WTC11 (cell line): Measurements from ENCODE around the gene GCA. TPM values are rescaled to one million over a fixed set of nuclear protein-coding genes. Genes with fewer than 3 reads are reported as not detected.

Experiments
- ATAC-seq: fragments of 200-7000 bp; cut with Tn5 transposase; 2 replicates; pipeline ENCODE4 v1.10.0; 2021; ENCODE audit warnings: mild to moderate bottlenecking, moderate library complexity
- CTCF ChIA-PET: fragments of 300-600 bp; sonication (Branson Sonifier 250); formaldehyde crosslinking; loops from one replicate; lab custom pipeline; 2021; ENCODE audit warnings: antibody characterized with exemption; lab: Charles Lee
- POLR2A ChIA-PET: fragments of 350-600 bp; sonication (Branson Sonifier 250); formaldehyde crosslinking; loops from one replicate; lab custom pipeline; 2021; ENCODE audit warnings: antibody characterized with exemption; lab: Charles Lee
- DNase-seq: peaks from one replicate; pipeline ENCODE4 v3.0.0; 2021; ENCODE audit warnings: low spot score
- H3K27ac Mint-ChIP-seq: 2 replicates; pipeline ENCODE4 v1.8.0; 2021; ENCODE audit warnings: mixed read lengths
- H3K27me3 Mint-ChIP-seq: 2 replicates; pipeline ENCODE4 v1.8.0; 2021; ENCODE audit warnings: low read depth, mild to moderate bottlenecking, moderate library complexity, mixed read lengths
- H3K36me3 Mint-ChIP-seq: 2 replicates; pipeline ENCODE4 v1.8.0; 2021; ENCODE audit warnings: mixed read lengths
- H3K4me1 Mint-ChIP-seq: 2 replicates; pipeline ENCODE4 v1.8.0; 2022; ENCODE audit warnings: mixed read lengths
- H3K4me3 Mint-ChIP-seq: 2 replicates; pipeline ENCODE4 v1.8.0; 2021; ENCODE audit warnings: mild to moderate bottlenecking, moderate library complexity, mixed read lengths
- H3K9me3 Mint-ChIP-seq: 2 replicates; pipeline ENCODE4 v1.8.0; 2021; ENCODE audit warnings: mixed read lengths
- ATF2 ChIP-seq: sonication (generic); formaldehyde crosslinking; IDR thresholded peaks from 2 replicates; pipeline ENCODE4 v1.8.1; 2022; ENCODE audit warnings: low read depth, missing genetic modification reagents, borderline replicate concordance
- CREB1 ChIP-seq: sonication (generic); formaldehyde crosslinking; IDR thresholded peaks from 2 replicates; pipeline ENCODE4 v1.8.0; 2023; ENCODE audit warnings: mild to moderate bottlenecking, missing genetic modification reagents
- ESRRA ChIP-seq: sonication (generic); formaldehyde crosslinking; IDR thresholded peaks from 2 replicates; pipeline ENCODE4 v1.8.1; 2022; ENCODE audit warnings: mild to moderate bottlenecking, missing genetic modification reagents, borderline replicate concordance
- JUN ChIP-seq: sonication (generic); formaldehyde crosslinking; IDR thresholded peaks from 2 replicates; pipeline ENCODE4 v1.8.0; 2023; ENCODE audit warnings: mild to moderate bottlenecking, missing genetic modification reagents
- KAT7 ChIP-seq: sonication (generic); formaldehyde crosslinking; IDR thresholded peaks from 2 replicates; pipeline ENCODE4 v1.8.1; 2023; ENCODE audit warnings: missing genetic modification reagents, mild to moderate bottlenecking, borderline replicate concordance
- SMAD3 ChIP-seq: sonication (generic); formaldehyde crosslinking; IDR thresholded peaks from 2 replicates; pipeline ENCODE4 v1.8.0; 2022; ENCODE audit warnings: missing genetic modification reagents, mild to moderate bottlenecking, borderline replicate concordance
- SMAD4 ChIP-seq: sonication (generic); formaldehyde crosslinking; IDR thresholded peaks from 2 replicates; pipeline ENCODE4 v1.8.0; 2022; ENCODE audit warnings: mild to moderate bottlenecking, missing genetic modification reagents
- USF2 ChIP-seq: sonication (generic); formaldehyde crosslinking; IDR thresholded peaks from 2 replicates; pipeline ENCODE4 v1.8.1; 2023; ENCODE audit warnings: mild to moderate bottlenecking, missing genetic modification reagents, moderate library complexity
- total RNA-seq: library from RNA; stranded (reverse); gene quantifications from 3 replicates; pipeline ENCODE4 v1.2.3, GENCODE V29; 2021
- TF ChIP-seq, protein P1 (sequence below): sonication (generic); formaldehyde crosslinking; IDR thresholded peaks from 2 replicates; pipeline ENCODE4 v1.8.1; 2022; ENCODE audit warnings: mild to moderate bottlenecking, moderate library complexity, missing genetic modification reagents
- TF ChIP-seq, protein P2 (sequence below): fragments of 250-450 bp; sonication (Bioruptor Pico); IDR thresholded peaks from 2 replicates; pipeline ENCODE4 v1.9.0; 2021; ENCODE audit warnings: mild to moderate bottlenecking
- TF ChIP-seq, protein P3 (sequence below): sonication (generic); formaldehyde crosslinking; IDR thresholded peaks from 2 replicates; pipeline ENCODE4 v1.8.1; 2022; ENCODE audit warnings: missing genetic modification reagents, borderline replicate concordance
- TF ChIP-seq, protein P4 (sequence below): fragments of 250-450 bp; sonication (Bioruptor Pico); IDR thresholded peaks from 2 replicates; pipeline ENCODE4 v1.9.0; 2021; ENCODE audit warnings: moderate library complexity, mild to moderate bottlenecking, inconsistent platforms, borderline replicate concordance

Gene GCA
- total RNA-seq, 1 experiment from 2014 or later: 42.1 TPM

- TF ChIP-seq, protein P1, sequence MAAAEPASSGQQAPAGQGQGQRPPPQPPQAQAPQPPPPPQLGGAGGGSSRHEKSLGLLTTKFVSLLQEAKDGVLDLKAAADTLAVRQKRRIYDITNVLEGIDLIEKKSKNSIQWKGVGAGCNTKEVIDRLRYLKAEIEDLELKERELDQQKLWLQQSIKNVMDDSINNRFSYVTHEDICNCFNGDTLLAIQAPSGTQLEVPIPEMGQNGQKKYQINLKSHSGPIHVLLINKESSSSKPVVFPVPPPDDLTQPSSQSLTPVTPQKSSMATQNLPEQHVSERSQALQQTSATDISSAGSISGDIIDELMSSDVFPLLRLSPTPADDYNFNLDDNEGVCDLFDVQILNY (CRISPR knock-in tag): no peak
These were observed 28.0 kb upstream of the GCA start (continued) for GRCh38 chr2:162315938-162316337.

DNA sequence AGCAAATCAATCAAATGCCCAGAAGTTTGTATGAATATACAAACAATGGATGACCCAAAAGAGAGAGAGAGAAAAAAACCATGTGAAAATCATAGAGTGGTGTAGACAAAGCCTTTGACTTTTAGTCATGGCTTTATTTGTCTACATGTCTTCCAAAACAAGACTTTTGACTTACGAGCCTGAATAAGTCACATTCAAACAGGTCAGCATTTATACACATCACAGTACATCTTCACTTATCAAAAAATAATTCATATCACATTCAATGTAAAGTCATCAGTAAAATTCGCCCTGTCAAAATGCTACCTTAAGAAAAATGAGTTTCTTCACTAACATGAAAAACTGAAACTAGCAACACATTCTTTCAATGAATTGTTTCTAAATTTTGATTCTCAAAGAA is 27.3 kb upstream of the GCA start:
- ATAC-seq (no peak), DNase-seq (no peak)
- H3K9me3 Mint-ChIP-seq: peaks cover 6% of the 10 kb centered on the region; the same call in 1 of the 2 replicates
- CTCF ChIA-PET: no interaction called here
- H3K36me3 Mint-ChIP-seq: no peaks in the 10 kb centered on the region
- H3K4me1 Mint-ChIP-seq: peaks cover 23% of the 10 kb centered on the region
- H3K27me3 Mint-ChIP-seq: peaks cover 21% of the 10 kb centered on the region
- POLR2A ChIA-PET: no interaction called here
- no peak overlapping the region for H3K27ac Mint-ChIP-seq
- TF ChIP-seq, protein P2, sequence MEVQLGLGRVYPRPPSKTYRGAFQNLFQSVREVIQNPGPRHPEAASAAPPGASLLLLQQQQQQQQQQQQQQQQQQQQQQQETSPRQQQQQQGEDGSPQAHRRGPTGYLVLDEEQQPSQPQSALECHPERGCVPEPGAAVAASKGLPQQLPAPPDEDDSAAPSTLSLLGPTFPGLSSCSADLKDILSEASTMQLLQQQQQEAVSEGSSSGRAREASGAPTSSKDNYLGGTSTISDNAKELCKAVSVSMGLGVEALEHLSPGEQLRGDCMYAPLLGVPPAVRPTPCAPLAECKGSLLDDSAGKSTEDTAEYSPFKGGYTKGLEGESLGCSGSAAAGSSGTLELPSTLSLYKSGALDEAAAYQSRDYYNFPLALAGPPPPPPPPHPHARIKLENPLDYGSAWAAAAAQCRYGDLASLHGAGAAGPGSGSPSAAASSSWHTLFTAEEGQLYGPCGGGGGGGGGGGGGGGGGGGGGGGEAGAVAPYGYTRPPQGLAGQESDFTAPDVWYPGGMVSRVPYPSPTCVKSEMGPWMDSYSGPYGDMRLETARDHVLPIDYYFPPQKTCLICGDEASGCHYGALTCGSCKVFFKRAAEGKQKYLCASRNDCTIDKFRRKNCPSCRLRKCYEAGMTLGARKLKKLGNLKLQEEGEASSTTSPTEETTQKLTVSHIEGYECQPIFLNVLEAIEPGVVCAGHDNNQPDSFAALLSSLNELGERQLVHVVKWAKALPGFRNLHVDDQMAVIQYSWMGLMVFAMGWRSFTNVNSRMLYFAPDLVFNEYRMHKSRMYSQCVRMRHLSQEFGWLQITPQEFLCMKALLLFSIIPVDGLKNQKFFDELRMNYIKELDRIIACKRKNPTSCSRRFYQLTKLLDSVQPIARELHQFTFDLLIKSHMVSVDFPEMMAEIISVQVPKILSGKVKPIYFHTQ (CRISPR knock-in tag): no peak
- TF ChIP-seq USF2 (CRISPR knock-in tag): no peak
- no peak overlapping the region for H3K4me3 Mint-ChIP-seq

DNA sequence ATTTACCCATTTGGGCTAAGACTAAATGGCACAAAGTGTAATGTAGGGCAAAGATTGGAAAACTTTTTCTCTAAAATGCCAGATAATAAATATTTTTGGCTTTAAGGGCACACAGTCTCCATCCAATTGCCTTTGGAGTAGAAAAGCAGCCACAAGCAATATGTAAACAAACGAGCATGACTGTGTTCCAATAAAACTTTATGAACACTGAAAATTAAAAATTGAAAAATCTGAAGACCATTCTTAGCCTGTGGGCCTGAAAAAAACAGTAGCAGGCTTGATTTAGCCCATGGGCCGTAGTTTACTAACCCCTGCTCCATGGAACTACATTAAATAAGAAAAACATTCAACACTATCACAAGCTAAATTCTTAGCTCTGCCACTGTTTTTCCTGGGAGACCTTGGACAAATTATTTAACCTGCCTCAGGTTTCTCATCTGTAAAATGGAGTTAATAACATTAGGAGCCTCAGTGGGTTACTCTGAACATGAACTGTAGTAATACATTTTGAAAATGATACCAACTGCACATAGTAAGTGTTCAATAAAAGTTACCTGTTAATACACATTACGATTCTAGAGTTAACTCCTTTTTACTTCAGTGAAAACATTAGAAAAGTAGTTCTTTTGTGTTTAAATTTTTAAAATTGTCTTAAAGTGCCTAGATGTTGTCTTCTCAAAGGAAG is 26.7 kb upstream of the GCA start:
- Mint-ChIP-seq H3K9me3 (peaks cover 6% of the 10 kb centered on the region; the same call in 1 of the 2 replicates), H3K4me3 (peak overlapping the region; percentile 82), H3K36me3 (no peaks in the 10 kb centered on the region), H3K27ac (no peak overlapping the region), H3K27me3 (peaks cover 21% of the 10 kb centered on the region), H3K4me1 (peaks cover 23% of the 10 kb centered on the region)
- CTCF ChIA-PET: interaction anchor here (1.0 to 2.6 kb wide), 5 partner anchors 11 to 377 kb away, joined by 3 to 20 read pairs (median 4); no protein-coding TSS in a partner anchor
- DNase-seq (no peak), ATAC-seq (no peak)
- POLR2A ChIA-PET: no interaction called here
- TF ChIP-seq SMAD4 (no peak), ATF2 (CRISPR knock-in tag) (no peak), ESRRA (CRISPR knock-in tag) (no peak), KAT7 (CRISPR knock-in tag) (no peak), CREB1 (CRISPR knock-in tag) (no peak), SMAD3 (CRISPR knock-in tag) (no peak), JUN (CRISPR knock-in tag) (no peak)
- TF ChIP-seq, protein P3, sequence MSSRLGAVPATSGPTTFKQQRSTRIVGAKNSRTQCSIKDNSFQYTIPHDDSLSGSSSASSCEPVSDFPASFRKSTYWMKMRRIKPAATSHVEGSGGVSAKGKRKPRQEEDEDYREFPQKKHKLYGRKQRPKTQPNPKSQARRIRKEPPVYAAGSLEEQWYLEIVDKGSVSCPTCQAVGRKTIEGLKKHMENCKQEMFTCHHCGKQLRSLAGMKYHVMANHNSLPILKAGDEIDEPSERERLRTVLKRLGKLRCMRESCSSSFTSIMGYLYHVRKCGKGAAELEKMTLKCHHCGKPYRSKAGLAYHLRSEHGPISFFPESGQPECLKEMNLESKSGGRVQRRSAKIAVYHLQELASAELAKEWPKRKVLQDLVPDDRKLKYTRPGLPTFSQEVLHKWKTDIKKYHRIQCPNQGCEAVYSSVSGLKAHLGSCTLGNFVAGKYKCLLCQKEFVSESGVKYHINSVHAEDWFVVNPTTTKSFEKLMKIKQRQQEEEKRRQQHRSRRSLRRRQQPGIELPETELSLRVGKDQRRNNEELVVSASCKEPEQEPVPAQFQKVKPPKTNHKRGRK: no peak
- TF ChIP-seq, protein P4, sequence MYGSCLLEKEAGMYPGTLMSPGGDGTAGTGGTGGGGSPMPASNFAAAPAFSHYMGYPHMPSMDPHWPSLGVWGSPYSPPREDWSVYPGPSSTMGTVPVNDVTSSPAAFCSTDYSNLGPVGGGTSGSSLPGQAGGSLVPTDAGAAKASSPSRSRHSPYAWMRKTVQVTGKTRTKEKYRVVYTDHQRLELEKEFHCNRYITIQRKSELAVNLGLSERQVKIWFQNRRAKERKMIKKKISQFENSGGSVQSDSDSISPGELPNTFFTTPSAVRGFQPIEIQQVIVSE: no peak
